Progenitor cell of endocrine pancreas (in vitro differentiated cells): Measurements from ENCODE around the gene TRRAP. TPM values are rescaled to one million over a fixed set of nuclear protein-coding genes. Genes with fewer than 3 reads are reported as not detected.

ENCODE experiments used
- DNase-seq: peaks from one replicate; pipeline ENCODE4 v3.0.0; 2021; ENCODE audit warnings: low spot score; ENCODE audit not compliant: unreplicated experiment
- H3K27ac Mint-ChIP-seq: 2 replicates; pipeline ENCODE4 v1.8.0; 2021; ENCODE audit warnings: mild to moderate bottlenecking, moderate library complexity, mixed read lengths
- H3K27me3 Mint-ChIP-seq: 2 replicates; pipeline ENCODE4 v1.8.0; 2021; ENCODE audit warnings: mixed read lengths
- H3K36me3 Mint-ChIP-seq: 2 replicates; pipeline ENCODE4 v1.8.0; 2022; ENCODE audit warnings: mixed read lengths; ENCODE audit not compliant: insufficient read depth
- H3K4me1 Mint-ChIP-seq: 2 replicates; pipeline ENCODE4 v1.8.0; 2021; ENCODE audit warnings: low read depth, mixed read lengths
- H3K4me3 Mint-ChIP-seq: 2 replicates; pipeline ENCODE4 v1.8.0; 2021; ENCODE audit warnings: low read depth, mild to moderate bottlenecking, moderate library complexity, mixed read lengths
- H3K9me3 Mint-ChIP-seq: 2 replicates; pipeline ENCODE4 v1.8.0; 2021; ENCODE audit warnings: low read depth, mixed read lengths
- total RNA-seq: library from RNA; stranded (reverse); gene quantifications from 2 replicates; pipeline ENCODE4 v1.2.1, GENCODE V29; 2021
- TF ChIP-seq, protein P1 (sequence below): fragments of 200-600 bp; sonication (generic); IDR thresholded peaks from one replicate; pipeline ENCODE4 v1.5.0; 2021; ENCODE audit warnings: antibody characterized with exemption, mild to moderate bottlenecking; ENCODE audit not compliant: unreplicated experiment

Gene TRRAP
- total RNA-seq, 1 donor from 2014 or later = 75.8 TPM

DNA sequence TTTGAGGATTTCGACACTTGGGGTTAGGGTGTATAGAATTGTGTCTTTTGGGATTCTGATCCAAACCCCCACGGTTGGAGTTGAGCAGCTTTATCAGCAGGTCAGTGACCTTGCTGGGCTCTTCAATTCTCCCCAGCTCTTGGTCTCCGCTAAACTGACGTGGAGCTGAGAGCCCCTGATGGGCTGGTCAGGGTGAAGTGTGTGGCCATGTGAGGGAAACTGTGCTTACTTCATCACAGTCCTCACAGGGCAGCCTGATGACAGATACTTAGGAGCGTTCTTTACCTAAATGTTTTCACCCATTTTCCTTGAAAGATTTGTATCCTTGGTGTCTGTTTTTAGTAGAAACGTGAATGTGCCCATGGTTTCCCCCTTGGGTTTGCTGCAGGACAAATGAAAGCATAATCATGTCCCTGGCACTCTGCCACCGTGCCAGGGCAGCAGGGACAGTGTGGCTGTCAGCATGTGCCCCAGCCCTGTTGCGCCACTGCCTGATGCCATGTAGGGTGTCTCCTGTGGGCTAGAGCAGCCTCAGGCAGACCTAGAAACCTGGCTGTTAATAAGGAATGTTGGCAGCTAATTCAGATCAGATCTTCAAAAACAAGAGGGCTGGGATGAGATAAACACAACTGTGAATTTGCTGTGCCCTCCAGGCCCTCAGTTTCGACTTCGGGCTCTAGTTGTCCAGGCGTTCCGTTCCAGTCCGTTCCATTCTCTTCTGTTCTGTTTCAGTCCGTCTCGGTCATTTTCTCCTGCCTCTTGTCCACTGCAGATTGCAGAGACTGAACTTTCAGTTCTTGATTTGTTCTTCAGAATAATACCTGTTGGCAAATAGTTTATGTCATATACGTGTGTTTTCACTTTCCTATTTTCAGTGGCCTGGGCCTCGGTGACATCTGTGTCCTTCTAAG is 96.8 kb downstream of the TRRAP start:
- TF ChIP-seq, protein P1, sequence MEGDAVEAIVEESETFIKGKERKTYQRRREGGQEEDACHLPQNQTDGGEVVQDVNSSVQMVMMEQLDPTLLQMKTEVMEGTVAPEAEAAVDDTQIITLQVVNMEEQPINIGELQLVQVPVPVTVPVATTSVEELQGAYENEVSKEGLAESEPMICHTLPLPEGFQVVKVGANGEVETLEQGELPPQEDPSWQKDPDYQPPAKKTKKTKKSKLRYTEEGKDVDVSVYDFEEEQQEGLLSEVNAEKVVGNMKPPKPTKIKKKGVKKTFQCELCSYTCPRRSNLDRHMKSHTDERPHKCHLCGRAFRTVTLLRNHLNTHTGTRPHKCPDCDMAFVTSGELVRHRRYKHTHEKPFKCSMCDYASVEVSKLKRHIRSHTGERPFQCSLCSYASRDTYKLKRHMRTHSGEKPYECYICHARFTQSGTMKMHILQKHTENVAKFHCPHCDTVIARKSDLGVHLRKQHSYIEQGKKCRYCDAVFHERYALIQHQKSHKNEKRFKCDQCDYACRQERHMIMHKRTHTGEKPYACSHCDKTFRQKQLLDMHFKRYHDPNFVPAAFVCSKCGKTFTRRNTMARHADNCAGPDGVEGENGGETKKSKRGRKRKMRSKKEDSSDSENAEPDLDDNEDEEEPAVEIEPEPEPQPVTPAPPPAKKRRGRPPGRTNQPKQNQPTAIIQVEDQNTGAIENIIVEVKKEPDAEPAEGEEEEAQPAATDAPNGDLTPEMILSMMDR = no peak
- Mint-ChIP-seq H3K27me3 (no peaks in the 10 kb centered on the region), H3K9me3 (no peaks in the 10 kb centered on the region), H3K4me1 (no peaks in the 10 kb centered on the region), H3K36me3 (peaks cover 23% of the 10 kb centered on the region), H3K4me3 (no peak overlapping the region), H3K27ac (no peak overlapping the region)
- DNase-seq = no peak

DNA sequence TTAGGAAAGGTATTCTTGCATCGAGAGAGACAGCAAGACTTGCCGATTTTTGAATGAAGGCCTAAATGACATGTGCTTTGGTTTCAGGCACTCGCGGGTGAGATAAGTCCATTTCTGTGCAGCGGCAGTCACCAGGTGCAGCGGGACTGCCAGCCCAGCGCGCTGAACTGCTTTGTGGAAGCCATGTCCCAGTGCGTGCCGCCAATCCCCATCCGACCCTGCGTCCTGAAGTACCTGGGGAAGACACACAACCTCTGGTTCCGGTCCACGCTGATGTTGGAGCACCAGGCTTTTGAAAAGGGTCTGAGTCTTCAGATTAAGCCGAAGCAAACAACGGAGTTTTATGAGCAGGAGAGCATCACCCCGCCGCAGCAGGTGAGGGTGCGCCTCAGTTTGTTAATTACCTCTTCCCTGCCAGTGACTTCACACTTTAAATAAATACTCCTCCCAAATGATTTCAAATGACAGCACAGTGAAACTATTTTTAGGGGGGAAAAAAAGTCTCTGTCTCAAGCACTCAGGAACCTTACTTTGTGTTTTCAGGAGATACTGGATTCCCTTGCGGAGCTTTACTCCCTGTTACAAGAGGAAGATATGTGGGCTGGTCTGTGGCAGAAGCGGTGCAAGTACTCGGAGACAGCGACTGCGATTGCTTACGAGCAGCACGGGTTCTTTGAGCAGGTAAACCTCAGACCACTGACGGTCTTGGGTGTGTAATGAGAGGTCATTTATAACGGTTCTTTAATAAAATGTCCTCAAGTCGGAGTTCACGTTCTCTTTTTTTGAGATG is 98.3 kb downstream of the TRRAP start:
- Mint-ChIP-seq H3K4me1 (no peaks in the 10 kb centered on the region), H3K27ac (no peak overlapping the region), H3K9me3 (no peaks in the 10 kb centered on the region), H3K36me3 (peaks cover 27% of the 10 kb centered on the region), H3K27me3 (no peaks in the 10 kb centered on the region), H3K4me3 (no peak overlapping the region)
- no peak for DNase-seq
- TF ChIP-seq, protein P1 = no peak

DNA sequence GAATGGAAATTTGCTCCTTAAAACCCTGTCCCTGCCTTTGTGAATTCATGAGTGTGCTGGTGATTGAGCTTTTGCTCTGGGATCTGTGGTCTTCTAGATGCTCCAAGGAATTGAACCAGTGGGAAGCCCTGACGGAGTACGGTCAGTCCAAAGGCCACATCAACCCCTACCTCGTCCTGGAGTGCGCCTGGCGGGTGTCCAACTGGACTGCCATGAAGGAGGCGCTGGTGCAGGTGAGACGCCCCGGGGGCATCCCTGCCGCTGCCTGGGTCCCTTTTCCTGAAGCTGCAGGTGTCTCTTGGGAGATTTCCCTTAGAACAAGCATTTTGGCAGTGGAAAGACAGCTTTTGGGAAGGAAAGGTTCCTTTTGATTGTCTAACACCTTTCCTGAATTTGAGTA is 100.3 kb downstream of the TRRAP start:
- Mint-ChIP-seq H3K27ac (no peak overlapping the region), H3K9me3 (no peaks in the 10 kb centered on the region), H3K36me3 (peaks cover 28% of the 10 kb centered on the region), H3K4me1 (no peaks in the 10 kb centered on the region), H3K4me3 (no peak overlapping the region), H3K27me3 (no peaks in the 10 kb centered on the region)
- TF ChIP-seq, protein P1 = no peak
- DNase-seq = no peak

DNA sequence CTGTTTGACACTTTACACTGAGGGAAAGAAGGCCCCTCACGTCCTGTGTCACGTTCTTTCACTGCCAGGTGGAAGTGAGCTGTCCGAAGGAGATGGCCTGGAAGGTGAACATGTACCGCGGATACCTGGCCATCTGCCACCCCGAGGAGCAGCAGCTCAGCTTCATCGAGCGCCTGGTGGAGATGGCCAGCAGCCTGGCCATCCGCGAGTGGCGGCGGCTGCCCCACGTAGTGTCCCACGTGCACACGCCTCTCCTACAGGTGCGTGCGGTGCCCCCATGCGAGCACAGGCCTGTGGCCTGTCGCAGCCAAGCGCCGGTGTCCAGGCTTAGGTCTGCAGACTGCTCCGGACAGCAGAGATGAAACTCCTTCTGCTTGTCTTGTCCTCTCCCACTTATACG is 103.4 kb downstream of the TRRAP start:
- DNase-seq = no peak
- Mint-ChIP-seq H3K4me3 (no peak overlapping the region), H3K9me3 (peaks cover 9% of the 10 kb centered on the region), H3K4me1 (no peaks in the 10 kb centered on the region), H3K27ac (no peak overlapping the region), H3K27me3 (no peaks in the 10 kb centered on the region), H3K36me3 (peaks cover 48% of the 10 kb centered on the region)
- TF ChIP-seq, protein P1 = no peak

DNA sequence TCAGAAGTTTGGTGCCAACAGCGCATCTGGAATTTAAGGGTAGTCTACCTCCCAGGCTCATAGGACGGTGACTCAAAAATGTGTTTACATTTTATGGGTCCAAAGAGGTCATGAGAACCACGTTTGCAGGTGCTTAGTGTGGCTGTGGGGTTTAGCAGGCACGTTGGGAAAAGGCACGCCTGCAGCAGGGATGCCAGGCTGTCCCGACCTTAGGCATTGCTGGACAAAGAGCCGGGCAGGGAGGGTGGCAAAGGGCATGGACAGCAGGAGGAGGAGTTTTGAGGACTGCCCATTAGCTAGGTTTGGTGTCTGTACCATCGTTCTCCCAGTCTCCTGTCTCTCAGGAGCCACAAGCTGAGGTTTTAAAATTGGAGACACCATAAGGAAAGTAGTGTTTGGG is 104.4 kb downstream of the TRRAP start:
- peaks cover 53% of the 10 kb centered on the region for H3K36me3 Mint-ChIP-seq
- TF ChIP-seq, protein P1 = no peak
- no peak overlapping the region for H3K27ac Mint-ChIP-seq
- H3K4me1 Mint-ChIP-seq = no peaks in the 10 kb centered on the region
- no peaks in the 10 kb centered on the region for H3K27me3 Mint-ChIP-seq
- H3K4me3 Mint-ChIP-seq = no peak overlapping the region
- peaks cover 9% of the 10 kb centered on the region for H3K9me3 Mint-ChIP-seq
- no peak for DNase-seq
